GM19395 (cell line): ENCODE measurements around the gene ADRA1B.

ENCODE experiments used
- ATAC-seq: cut with Tn5 transposase; IDR thresholded peaks from one replicate; pipeline ENCODE4 v1.9.1; 2021; ENCODE audit warnings: mild to moderate bottlenecking, moderate library complexity; ENCODE audit not compliant: unreplicated experiment

Gene ADRA1B

DNA sequence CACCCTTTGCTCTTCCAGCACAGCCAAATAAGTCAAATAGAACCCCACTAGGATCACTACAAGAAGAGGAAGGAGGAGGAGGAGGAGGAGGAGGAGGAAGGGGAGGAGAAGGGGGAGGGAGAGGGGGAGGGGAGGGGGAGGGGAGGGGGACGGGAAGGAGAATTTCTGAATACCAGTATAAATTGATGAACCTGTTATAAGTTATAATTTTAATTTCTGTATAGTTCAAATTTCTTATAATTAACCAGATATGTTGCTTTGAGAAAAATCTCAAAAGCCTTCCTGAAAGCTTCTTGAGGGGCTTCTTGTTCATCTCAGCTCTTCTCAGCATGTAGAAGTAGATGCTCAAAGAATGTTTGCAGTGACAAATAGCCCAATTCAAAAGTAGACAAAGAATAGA is 15.0 kb upstream of the ADRA1B start:
- no peak for ATAC-seq

DNA sequence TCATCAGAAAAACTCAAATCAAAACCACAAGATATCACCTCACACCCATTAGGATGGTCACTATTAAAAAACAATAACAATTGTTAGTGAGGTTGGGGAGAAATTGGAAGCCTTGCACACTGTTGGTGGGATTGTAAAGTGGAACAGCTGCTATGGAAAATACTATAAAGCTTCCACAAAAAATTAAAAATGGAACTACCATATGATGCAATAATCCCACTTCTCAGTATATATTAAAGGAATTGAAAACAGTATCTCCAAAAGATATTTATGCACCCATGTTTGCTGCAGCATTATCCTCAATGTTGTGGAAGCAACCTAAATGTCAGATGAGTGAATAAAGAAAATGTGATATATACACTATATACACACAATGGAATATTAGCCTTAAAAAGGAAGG is 14.5 kb upstream of the ADRA1B start:
- ATAC-seq: no peak

GRCh38 chr5:159902444-159903121 is 13.7 kb upstream of the ADRA1B start:
- ATAC-seq: no peak

DNA sequence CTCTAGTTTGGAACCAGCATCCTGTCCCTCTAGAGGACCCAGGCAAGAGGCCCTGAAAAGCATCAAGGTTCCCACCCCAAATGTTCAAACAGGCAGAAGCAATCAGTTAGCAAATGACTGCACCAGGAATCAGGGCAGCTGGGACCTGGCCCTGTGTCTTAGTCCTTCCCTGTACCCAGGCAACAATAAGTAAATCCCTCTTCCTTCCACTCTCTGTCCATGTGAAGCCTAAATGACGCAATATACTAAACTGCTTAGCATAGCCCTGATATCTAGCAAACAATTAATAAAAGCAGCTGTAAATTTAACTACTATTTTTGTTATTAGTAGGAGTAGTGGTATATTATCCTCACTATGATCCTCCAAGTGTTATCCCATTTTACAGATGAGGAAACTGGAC is 13.2 kb upstream of the ADRA1B start:
- no peak for ATAC-seq

GRCh38 chr5:159904874-159905273 is 11.4 kb upstream of the ADRA1B start:
- ATAC-seq: no peak

DNA sequence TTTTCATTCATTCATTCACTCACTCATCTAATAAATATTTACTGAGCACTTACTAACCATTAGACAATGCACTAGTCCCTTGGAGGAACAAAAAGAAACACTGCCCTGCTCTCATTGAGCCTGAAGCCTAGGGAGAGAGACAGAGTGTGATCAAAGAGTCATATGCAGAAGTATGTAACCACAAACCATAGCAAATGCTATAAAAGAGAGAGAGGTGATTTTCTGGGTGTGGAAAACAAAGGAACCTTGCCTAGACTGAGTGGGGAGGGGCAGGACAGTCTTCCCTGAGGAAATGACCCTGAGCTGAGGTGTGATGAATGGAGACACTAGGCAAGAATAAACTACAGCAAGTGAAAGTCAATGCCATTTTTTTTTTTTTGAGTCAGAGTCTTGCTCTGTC is 10.8 kb upstream of the ADRA1B start:
- ATAC-seq: no peak

GRCh38 chr5:159906463-159906862 is 9.8 kb upstream of the ADRA1B start:
- no peak for ATAC-seq

GRCh38 chr5:159906943-159907342 is 9.3 kb upstream of the ADRA1B start:
- ATAC-seq: no peak

DNA sequence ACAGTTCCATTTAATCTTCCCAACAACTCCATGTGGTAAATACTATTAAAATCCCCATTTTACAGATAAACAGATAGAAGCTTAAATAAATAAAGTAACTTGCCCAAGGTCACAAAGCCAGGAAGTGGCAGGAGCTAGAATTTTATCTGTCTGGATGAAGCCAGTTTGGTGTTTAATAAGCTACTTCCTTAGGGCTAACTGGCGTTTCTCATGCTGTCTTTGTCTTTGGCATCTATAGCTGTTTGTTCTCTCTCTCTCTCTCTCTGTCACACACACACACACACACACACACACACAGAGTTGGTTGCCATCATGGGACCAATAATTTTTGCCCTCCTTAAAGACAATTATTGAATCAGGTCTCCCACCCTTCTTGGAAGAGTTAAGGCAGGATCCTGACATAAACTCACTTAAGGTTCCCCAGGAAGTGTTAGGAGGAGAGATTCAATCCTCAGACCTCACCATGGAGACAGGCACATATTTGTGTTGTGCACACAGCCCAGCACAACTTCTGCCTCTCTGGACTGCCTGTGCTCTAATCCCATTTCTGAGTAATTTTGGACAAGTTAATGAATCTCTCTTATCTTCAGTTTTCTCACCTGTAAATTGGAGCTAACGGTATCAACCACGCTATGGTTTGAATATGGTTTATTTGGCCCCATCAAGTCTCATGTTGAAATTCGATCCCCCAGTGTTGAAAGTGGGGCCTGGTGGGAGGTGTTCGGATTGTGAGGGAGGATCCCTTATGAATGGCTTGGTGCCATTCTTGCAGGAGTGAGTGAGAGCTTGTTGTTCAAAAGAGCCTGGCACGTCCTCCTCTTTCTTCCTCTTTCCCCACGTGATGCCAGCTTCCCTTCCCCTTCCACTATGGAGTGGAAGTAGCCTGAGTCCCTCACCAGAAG is 8.3 kb upstream of the ADRA1B start:
- no peak for ATAC-seq

GRCh38 chr5:159908591-159908940 is 7.7 kb upstream of the ADRA1B start:
- ATAC-seq: no peak

DNA sequence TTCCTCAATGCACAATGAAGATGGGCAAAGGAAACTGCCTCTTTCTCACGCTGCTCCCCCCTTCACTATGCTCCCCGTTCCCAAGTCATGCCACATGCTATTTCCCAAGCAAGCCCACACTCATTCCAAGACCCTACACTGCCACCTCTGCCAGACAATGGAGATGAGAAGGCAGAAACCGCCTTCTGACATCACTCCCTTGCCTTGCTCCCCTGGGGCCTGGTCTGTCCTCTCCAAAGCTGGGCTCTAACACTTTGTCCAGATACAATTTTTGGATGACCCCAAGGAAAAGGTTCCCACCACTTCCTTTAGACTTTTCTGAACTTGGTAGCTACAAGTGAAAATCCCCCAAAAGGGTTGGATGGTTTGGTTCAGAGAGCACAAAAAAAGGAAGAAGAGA is 7.2 kb upstream of the ADRA1B start:
- no peak for ATAC-seq

GRCh38 chr5:159910207-159910842 is 6.0 kb upstream of the ADRA1B start:
- no peak for ATAC-seq

GRCh38 chr5:159910843-159911229 is 5.4 kb upstream of the ADRA1B start:
- no peak for ATAC-seq

DNA sequence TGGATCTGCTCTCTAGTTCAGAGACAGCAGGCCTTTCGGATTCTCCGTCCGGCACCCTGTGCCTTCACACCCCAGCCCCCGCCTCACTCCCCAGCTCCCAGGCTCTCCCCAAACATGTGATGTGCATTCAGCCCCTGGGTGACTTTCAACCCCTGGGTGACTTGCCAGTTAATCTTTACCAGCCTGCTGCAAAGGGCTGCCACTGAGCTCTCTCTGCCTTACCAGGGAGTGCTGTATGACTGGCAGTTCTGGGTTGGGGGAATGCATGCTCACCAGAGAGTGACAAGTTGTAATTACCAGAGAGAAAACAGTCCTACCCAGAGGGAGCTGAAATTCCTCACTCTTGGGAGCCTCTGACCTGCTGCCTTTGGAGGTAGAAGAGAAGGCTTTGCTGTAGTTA is 4.9 kb upstream of the ADRA1B start:
- no peak for ATAC-seq

DNA sequence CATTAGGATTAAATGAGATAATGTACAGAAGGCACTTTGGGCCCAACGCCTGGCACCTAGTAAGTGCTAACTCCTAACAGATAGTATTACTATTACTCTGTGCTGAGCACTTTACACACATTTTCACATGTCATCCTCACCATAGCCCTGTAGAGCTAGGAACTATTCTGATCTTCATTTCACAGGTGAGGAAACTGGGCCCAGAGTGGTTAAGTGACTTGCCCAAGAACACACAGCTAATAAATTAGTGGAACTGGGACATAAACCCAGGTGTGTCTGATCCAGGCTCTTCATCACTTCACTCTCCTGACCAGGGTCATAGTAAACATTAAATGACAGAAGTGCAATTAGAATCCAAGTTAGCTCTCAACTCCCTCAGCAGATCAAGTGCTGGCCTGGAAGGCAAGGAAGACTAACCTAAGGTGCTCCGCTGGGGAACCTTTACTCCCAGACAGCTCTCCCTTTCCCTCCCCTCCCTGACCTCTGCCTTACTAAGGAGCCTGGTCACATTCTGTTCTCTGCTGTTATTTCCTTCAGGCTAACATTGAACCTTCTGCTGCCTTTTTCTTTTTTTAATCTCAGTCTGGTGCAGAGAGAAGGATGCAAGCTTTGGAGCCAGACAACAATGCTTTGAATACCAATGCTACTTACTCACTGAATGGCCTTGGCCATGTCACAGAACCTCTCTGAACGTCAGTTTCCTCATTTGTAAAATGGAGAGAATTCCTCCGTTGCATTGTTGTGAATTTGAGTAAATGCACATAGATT is 4.1 kb upstream of the ADRA1B start:
- no peak for ATAC-seq

DNA sequence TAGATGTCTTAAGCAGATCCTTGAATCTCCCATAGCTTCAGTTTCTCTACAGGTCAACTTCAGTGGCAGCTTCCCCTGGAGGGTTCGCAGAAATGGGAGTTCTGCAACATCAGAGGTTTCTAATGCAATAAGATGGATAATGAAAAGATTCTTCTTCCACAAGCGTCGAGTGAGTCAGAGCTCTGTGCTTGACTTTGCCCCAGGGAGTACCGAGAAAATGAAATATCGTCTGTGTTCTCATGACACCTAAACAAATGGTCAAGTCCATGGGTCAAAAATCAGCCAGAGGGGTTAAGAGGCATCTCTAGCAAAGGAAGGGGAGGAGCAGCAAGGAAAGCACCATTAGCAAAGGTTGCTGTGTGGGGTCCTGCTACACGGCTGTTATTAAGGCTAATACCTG is 3.2 kb upstream of the ADRA1B start:
- no peak for ATAC-seq

- no peak for ATAC-seq
Measured at GRCh38 chr5:159913501-159913900, 2.8 kb upstream of the ADRA1B start.

GRCh38 chr5:159916841-159917761 is 819 bp downstream of the ADRA1B start:
- ATAC-seq: no peak

GRCh38 chr5:159917994-159918393 is 1.7 kb downstream of the ADRA1B start:
- ATAC-seq: no peak

- no peak for ATAC-seq
Measured at GRCh38 chr5:159921721-159922120, 5.4 kb downstream of the ADRA1B start.
